ENCODE measurements around the gene CTIF. TPM values are rescaled to one million over a fixed set of nuclear protein-coding genes. Genes with fewer than 3 reads are reported as not detected.

CTIF gene
- total RNA-seq, 1 donor from 2014 or later: 137 TPM

DNA sequence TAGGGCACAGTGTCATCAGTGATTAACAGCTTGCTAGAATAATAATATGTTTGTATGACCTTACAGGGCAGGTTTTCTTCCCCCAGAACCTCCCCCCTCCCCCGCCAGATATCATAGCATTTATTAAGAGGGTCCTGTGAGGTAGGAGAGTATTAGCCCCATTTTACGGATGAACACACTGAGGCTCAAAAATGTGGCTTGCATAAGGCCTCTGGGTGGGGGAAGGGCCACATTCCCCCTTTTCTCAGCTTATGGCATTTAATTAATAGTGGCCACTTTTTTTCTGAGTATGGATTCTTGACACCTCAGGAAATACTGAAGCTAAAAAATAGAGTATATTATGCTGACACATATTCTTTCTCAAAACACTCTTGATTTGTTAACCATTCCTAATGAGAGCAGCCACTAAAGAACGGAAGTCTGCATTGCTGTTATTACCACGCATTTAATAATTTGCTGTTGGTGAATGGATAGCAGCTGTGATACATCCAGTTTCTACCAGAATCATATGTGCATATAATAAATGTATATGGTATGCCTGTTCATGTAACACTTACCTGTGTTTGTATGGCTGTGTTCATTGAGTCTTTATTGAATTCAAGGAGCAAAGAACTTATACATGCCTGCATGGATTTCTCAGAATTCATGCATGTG, 3.0 kb downstream of the CTIF start:
- Mint-ChIP-seq H3K9me3 (ENCODE audit: unreplicated experiment) (peaks cover 25% of the 10 kb centered on the region), H3K4me1 (ENCODE audit: low read depth, unreplicated experiment) (peaks cover 50% of the 10 kb centered on the region), H3K27me3 (ENCODE audit: unreplicated experiment) (peaks cover 13% of the 10 kb centered on the region), H3K36me3 (ENCODE audit: unreplicated experiment) (no peaks in the 10 kb centered on the region), H3K27ac (ENCODE audit: unreplicated experiment) (peak overlapping the region; percentile 95), H3K4me3 (ENCODE audit: unreplicated experiment) (peak overlapping the region; percentile 88)
- TF ChIP-seq CTCF (IDR thresholded peaks at IDR 0.05; ENCODE audit: partially characterized antibody, unreplicated experiment): no peak
- no peak for DNase-seq

GRCh38 chr18:48542513-48543181, 3.8 kb downstream of the CTIF start:
- peaks cover 23% of the 10 kb centered on the region for H3K9me3 Mint-ChIP-seq (ENCODE audit: unreplicated experiment)
- TF ChIP-seq CTCF (IDR thresholded peaks at IDR 0.05; ENCODE audit: partially characterized antibody, unreplicated experiment): no peak
- peaks cover 57% of the 10 kb centered on the region for H3K4me1 Mint-ChIP-seq (ENCODE audit: low read depth, unreplicated experiment)
- H3K27ac Mint-ChIP-seq (ENCODE audit: unreplicated experiment): no peak overlapping the region
- no peak for DNase-seq
- H3K36me3 Mint-ChIP-seq (ENCODE audit: unreplicated experiment): no peaks in the 10 kb centered on the region
- H3K27me3 Mint-ChIP-seq (ENCODE audit: unreplicated experiment): peaks cover 13% of the 10 kb centered on the region
- peak overlapping the region; percentile 34 for H3K4me3 Mint-ChIP-seq (ENCODE audit: unreplicated experiment)

DNA sequence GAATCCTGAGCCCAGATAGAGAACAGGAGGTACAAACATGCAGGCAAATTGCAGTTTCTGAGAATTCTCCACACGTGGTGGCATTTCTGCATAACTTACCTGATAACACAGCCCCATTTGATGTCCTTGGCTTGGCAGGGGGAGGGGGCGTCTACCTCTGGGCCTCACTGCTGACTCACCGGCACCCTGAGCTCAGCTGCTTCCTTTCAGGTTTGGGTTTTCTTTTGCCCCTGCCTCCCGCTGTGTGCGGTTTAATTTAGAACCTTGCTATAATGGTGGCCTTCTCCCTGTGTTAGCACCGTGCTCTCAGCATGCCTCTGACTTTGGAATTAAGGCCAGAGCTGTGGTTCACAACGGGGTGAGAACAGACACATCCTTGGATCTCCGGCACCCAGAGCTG, 4.4 kb downstream of the CTIF start:
- H3K4me3 Mint-ChIP-seq (ENCODE audit: unreplicated experiment): peak overlapping the region; percentile 34
- DNase-seq: no peak
- no peak for TF ChIP-seq CTCF (IDR thresholded peaks at IDR 0.05; ENCODE audit: partially characterized antibody, unreplicated experiment)
- peaks cover 62% of the 10 kb centered on the region for H3K4me1 Mint-ChIP-seq (ENCODE audit: low read depth, unreplicated experiment)
- no peaks in the 10 kb centered on the region for H3K36me3 Mint-ChIP-seq (ENCODE audit: unreplicated experiment)
- peaks cover 13% of the 10 kb centered on the region for H3K27me3 Mint-ChIP-seq (ENCODE audit: unreplicated experiment)
- peaks cover 23% of the 10 kb centered on the region for H3K9me3 Mint-ChIP-seq (ENCODE audit: unreplicated experiment)
- H3K27ac Mint-ChIP-seq (ENCODE audit: unreplicated experiment): no peak overlapping the region

DNA sequence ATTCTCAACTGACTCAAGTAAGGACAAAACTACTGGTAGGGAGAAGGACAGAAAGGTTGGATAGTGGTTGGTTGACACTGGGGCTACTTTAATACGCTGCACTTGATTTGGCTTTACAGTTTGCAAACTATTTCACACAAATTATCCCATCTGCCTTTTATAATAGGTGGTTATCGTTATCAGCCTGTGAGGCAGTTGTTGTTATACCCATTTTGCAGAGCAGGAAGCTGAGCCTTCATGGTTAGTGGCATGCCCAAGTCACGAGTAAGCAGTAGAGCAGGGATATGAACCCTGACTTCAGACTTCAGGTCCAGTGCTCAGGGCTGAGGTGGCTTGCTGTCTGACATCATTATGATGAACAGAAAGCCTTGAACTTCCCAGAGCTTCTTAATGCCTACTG, 5.3 kb downstream of the CTIF start:
- H3K4me3 Mint-ChIP-seq (ENCODE audit: unreplicated experiment): peak overlapping the region; percentile 76
- DNase-seq: no peak
- H3K9me3 Mint-ChIP-seq (ENCODE audit: unreplicated experiment): peaks cover 21% of the 10 kb centered on the region
- peaks cover 67% of the 10 kb centered on the region for H3K4me1 Mint-ChIP-seq (ENCODE audit: low read depth, unreplicated experiment)
- peaks cover 13% of the 10 kb centered on the region for H3K27me3 Mint-ChIP-seq (ENCODE audit: unreplicated experiment)
- H3K36me3 Mint-ChIP-seq (ENCODE audit: unreplicated experiment): no peaks in the 10 kb centered on the region
- peak overlapping the region; percentile 90 for H3K27ac Mint-ChIP-seq (ENCODE audit: unreplicated experiment)
- no peak for TF ChIP-seq CTCF (IDR thresholded peaks at IDR 0.05; ENCODE audit: partially characterized antibody, unreplicated experiment)
